BE2C (cell line): ENCODE measurements around the gene STING1.
A peak's percentile ranks its signal among the peaks of the same experiment; 100 is the strongest.
"Not testable (repeated sequence)": the region's sequence is repeated elsewhere in the genome, so short reads cannot be mapped to it uniquely, and the experiment has no call there.

Source experiments
- DNase-seq: peaks from one replicate; pipeline ENCODE4 v3.0.0-alpha.2; 2020
- H3K27me3 ChIP-seq: fragments of 250-450 bp; sonication (Bioruptor Pico); 2 replicates; pipeline ENCODE4 v1.5.1; 2020; ENCODE audit warnings: mild to moderate bottlenecking
- H3K36me3 ChIP-seq: fragments of 250-450 bp; sonication (Bioruptor Pico); 2 replicates; pipeline ENCODE4 v1.5.1; 2020; ENCODE audit warnings: mild to moderate bottlenecking
- H3K4me1 ChIP-seq: fragments of 250-450 bp; sonication (Bioruptor Pico); 2 replicates; pipeline ENCODE4 v1.5.1; 2020
- H3K4me3 ChIP-seq: 2 replicates; pipeline ENCODE4 v1.5.1; 2011; ENCODE audit warnings: low read depth, low read length
- H3K9me3 ChIP-seq: fragments of 250-450 bp; sonication (Bioruptor Pico); 2 replicates; pipeline ENCODE4 v1.5.1; 2020
- TF ChIP-seq, protein P1 (sequence below): IDR thresholded peaks from 2 replicates; pipeline ENCODE4 v1.5.1; 2012; ENCODE audit warnings: mild to moderate bottlenecking, low read depth, low read length

STING1 gene

GRCh38 chr5:139513852-139514485, 31.4 kb upstream of the STING1 start:
- Histone ChIP-seq H3K4me1 (peaks cover 8% of the 10 kb centered on the region), H3K27me3 (no peaks in the 10 kb centered on the region)
- no peak for DNase-seq

DNA sequence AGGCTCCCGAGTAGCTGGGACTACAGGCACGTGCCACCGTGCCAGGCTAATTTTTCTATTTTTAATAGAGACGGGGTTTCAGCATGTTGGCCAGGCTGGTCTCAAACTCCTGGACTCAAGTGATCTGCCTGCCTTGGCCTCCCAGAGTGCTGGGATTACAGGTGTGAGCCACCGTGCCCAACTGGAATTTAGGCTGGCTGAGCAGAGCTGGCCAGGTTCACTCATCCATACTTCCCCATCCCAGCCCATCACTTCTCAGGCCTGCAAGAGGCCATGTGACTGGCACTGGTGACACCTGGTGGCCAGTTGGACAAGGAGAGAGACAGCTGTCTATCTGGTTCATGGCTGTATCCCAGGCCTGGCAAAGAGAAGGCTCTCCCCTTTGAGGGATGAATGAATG, 30.9 kb upstream of the STING1 start:
- not testable (repeated sequence) for H3K4me1 ChIP-seq, H3K27me3 ChIP-seq, H3K36me3 ChIP-seq, H3K4me3 ChIP-seq, H3K9me3 ChIP-seq
- DNase-seq, result peak; percentile 92
- TF ChIP-seq, protein P1, sequence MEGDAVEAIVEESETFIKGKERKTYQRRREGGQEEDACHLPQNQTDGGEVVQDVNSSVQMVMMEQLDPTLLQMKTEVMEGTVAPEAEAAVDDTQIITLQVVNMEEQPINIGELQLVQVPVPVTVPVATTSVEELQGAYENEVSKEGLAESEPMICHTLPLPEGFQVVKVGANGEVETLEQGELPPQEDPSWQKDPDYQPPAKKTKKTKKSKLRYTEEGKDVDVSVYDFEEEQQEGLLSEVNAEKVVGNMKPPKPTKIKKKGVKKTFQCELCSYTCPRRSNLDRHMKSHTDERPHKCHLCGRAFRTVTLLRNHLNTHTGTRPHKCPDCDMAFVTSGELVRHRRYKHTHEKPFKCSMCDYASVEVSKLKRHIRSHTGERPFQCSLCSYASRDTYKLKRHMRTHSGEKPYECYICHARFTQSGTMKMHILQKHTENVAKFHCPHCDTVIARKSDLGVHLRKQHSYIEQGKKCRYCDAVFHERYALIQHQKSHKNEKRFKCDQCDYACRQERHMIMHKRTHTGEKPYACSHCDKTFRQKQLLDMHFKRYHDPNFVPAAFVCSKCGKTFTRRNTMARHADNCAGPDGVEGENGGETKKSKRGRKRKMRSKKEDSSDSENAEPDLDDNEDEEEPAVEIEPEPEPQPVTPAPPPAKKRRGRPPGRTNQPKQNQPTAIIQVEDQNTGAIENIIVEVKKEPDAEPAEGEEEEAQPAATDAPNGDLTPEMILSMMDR, result peak; percentile 90

More at GRCh38 chr5:139513852-139514485, 31.4 kb upstream of the STING1 start:
- TF ChIP-seq, protein P1, result no peak
- Histone ChIP-seq H3K9me3 (no peaks in the 10 kb centered on the region), H3K36me3 (no peaks in the 10 kb centered on the region), H3K4me3 (no peak overlapping the region)

GRCh38 chr5:139512786-139513390, 30.3 kb upstream of the STING1 start:
- no peaks in the 10 kb centered on the region for H3K27me3 ChIP-seq
- H3K4me1 ChIP-seq, result peaks cover 3% of the 10 kb centered on the region; the same call in 1 of the 2 replicates
- TF ChIP-seq, protein P1, result no peak
- no peaks in the 10 kb centered on the region for H3K36me3 ChIP-seq
- H3K9me3 ChIP-seq, result no peaks in the 10 kb centered on the region
- no peak for DNase-seq
- no peak overlapping the region for H3K4me3 ChIP-seq

- H3K36me3 ChIP-seq, H3K27me3 ChIP-seq, H3K4me3 ChIP-seq, H3K9me3 ChIP-seq, DNase-seq, H3K4me1 ChIP-seq: not testable (repeated sequence)
Measured at GRCh38 chr5:139504722-139505121, 22.2 kb upstream of the STING1 start.

DNA sequence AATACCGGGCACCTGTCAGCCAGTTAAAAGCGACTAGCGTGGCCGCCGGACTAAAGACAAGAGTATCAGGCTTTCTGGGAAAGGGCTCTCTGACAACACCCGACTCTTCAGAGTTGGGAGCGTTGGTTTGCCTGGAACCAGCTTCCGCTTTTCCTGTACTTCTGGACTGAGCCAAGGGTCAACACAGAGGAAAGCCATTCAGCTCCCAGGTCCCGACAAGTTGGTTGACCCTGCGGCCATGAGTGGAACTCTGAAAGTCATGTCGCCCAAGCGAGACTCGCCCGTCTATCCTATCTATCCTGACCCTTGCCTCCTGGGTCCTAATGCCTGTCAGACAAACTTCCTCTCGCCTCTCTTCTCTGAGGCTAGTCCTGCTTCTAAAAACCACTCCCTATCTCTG, 21.3 kb upstream of the STING1 start:
- H3K27me3 ChIP-seq, H3K36me3 ChIP-seq, DNase-seq, H3K9me3 ChIP-seq, H3K4me1 ChIP-seq, H3K4me3 ChIP-seq: not testable (repeated sequence)

- H3K4me1 ChIP-seq, H3K4me3 ChIP-seq, H3K9me3 ChIP-seq, H3K36me3 ChIP-seq, H3K27me3 ChIP-seq, DNase-seq: not testable (repeated sequence)
Measured at GRCh38 chr5:139503036-139503817, 20.7 kb upstream of the STING1 start.

- Histone ChIP-seq H3K27me3 (no peaks in the 10 kb centered on the region), H3K4me1 (no peaks in the 10 kb centered on the region), H3K36me3 (no peaks in the 10 kb centered on the region), H3K4me3 (no peak overlapping the region), H3K9me3 (no peaks in the 10 kb centered on the region)
- TF ChIP-seq, protein P1, result no peak
- DNase-seq, result no peak
Measured at GRCh38 chr5:139501381-139501780, 18.8 kb upstream of the STING1 start.
